GM12873 (cell line): ENCODE data around the gene ZNF584.

Experiments
- TF ChIP-seq, protein P1 (sequence below): IDR thresholded peaks from 2 replicates; pipeline ENCODE4 v1.5.1; 2012; ENCODE audit warnings: low read depth, mild to moderate bottlenecking, moderate library complexity, low read length, control low read depth; ENCODE audit not compliant: insufficient read depth; ENCODE audit errors: missing control alignments

The ZNF584 gene

DNA sequence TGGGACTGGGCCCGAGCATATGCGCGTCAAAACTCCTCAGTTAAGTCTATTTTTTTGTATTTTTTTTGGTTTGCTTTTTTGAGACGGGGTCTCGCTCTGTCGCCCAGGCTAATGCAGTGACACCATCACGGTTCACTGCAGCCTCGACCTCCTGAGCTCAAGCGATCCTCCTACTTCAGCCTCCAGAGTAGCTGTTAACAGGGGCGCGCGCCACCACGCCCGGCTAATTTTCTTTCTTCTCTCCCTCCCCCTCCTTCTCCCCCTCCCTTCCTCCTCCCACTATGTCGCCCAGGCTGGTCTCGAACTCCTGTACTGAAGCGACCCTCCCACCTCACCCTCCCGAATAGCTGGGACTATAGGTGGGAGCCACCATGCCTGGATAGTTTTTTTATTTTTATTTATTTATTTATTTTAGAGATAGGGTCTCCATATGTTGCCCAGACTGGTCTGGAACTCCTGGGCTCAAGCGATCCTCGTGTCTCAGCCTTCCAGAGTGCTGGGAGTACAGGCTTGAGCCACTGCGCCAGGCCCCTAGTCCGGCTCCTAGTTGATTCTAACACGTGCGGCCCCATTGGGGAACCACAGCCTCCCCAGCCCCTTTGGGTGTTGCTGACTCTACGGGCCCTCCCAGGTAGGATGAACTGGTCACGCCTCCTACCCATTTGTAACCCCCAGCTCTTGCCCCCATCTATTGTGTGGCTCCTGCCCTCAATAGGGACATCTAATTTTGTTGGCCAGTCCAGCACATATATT lies 26.8 kb upstream of the ZNF584 start:
- TF ChIP-seq, protein P1, sequence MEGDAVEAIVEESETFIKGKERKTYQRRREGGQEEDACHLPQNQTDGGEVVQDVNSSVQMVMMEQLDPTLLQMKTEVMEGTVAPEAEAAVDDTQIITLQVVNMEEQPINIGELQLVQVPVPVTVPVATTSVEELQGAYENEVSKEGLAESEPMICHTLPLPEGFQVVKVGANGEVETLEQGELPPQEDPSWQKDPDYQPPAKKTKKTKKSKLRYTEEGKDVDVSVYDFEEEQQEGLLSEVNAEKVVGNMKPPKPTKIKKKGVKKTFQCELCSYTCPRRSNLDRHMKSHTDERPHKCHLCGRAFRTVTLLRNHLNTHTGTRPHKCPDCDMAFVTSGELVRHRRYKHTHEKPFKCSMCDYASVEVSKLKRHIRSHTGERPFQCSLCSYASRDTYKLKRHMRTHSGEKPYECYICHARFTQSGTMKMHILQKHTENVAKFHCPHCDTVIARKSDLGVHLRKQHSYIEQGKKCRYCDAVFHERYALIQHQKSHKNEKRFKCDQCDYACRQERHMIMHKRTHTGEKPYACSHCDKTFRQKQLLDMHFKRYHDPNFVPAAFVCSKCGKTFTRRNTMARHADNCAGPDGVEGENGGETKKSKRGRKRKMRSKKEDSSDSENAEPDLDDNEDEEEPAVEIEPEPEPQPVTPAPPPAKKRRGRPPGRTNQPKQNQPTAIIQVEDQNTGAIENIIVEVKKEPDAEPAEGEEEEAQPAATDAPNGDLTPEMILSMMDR: no peak

DNA sequence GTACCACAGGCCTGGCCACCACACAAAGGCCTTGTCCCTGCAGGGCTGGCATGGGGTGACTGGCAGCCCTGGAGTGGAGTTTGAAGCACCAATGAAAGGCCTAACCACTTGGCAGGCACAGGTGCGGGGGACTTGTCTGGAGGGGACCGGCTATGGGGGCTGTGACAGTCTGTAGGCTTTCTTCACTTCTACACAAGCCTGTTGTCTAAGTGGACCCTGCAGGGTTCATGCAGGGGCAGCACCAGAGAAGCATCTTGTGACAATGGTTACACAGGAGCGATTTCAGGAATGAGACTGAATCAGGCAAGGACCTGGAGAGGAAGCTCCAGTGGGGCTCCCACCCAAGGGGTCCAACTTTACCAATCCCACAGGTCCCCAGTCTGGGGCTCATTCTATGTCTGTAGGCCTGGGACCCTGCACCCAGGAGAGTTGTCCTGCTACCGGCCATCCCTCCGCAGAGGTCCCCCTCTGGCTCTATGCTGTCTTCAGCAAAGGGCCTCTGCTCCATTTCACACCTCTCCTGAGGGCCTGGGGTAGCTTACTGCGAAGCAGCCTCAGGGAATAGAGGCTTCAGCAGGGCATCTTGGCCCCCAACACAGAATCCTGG lies 25.3 kb upstream of the ZNF584 start:
- TF ChIP-seq, protein P1: no peak

DNA sequence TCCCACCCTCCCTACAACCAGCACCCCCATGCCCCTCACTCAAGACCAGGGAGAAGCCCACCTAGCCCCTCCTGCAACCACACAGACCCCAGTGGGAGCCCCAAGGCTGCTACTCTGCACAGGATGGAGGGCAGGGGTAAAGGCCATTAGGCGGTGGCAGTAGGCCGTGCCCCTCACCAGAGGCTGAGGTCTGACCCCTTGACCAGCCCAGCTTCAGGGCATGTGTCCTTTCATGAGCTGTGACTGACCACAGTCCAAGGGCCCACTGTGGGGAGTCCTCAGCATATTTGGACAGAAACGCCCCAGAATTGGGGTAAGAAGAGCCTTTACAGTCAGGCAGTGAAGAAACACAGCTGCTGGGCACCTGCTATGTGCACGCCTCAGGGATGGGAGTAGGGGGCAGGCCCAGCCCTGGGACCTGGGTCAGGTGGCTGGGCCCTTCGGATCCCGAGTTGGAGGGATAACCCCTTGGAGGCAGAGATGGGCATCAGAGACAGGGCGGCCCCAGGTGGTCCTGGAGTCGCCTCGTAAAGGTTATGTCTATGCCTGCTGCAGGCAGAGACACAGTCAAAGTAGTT lies 23.0 kb upstream of the ZNF584 start:
- TF ChIP-seq, protein P1: no peak

DNA sequence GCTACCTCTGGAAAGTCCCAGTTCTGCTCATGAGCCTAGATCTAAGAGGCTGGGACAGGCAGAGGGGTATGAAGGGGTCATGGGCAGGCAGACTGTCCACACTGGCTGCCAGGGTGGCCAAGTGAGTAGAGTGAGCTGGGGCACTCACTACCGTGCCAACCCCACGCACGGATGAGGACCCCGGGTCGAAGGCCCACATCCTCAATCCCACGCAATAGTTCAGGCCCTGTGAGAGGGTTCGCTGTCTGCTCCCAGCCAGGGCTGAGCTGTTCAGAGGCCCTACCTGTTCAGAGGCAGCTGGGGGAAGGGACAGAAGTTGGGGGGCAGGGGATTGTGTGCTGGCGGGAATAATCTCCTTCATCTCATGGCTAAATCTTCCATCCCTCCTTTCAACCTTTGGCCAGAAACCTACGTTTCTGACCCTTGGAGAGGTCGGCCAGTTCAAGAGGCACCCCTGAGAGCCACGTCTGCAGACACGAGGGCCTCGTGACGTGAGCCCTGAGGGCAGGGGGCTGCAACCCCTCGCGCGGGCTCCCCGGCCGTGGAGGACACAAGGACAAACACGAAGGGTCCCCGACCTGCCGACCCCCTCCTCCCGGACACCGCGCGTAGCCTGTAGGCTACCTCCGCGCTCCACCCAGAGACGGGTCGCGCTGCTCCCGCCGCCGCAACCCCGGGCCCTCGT lies 22.4 kb upstream of the ZNF584 start:
- TF ChIP-seq, protein P1: no peak

DNA sequence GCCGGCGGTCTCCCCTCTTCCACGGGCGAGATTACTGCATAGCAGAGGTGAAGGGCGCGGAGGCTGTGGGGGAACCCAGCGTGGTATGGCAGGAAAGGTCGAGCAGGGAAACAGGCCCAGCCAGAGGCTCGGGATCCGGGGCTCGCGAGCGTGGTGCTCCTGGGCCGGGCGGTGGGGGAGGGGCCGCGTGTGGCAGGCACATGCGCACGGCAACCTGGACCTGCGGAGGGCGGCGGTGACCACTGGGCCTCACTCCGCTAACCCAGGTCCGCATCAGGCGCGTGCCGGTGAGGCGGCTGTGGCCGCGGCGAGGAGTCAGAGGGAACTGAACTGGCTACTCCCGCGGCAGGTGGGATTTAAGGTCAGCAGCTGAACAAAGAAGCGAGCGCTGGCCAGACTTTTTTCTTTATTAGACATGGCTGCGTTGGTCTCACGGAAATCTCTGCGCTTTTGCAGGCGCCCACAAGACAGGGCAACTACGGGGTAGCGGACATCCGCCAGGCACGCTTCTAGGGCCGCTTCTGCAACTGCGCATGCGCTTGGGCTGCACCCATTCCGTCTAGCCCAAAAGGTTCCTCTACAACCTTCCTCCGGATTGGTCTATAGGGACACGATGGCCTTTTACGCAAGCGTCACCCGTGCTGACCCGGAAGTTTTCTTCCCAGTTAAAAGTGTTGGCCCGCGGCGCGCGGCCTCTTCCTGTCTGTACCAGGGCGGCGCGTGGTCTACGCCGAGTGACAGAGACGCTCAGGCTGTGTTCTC lies 21.7 kb upstream of the ZNF584 start, which contains the start of gene RPS5:
RPS5 (plus strand) TSS at position 694 of the 762 bp plus-strand sequence. CDS start 869 bp downstream, outside the sequence.
- TF ChIP-seq, protein P1: no peak

- TF ChIP-seq, protein P1: no peak
Observed at GRCh38 chr19:58387338-58388174, 20.9 kb upstream of the ZNF584 start.
